Hepatic stellate cell (primary cell): ENCODE measurements around the gene ACVR1C.
A peak's percentile ranks its signal among the peaks of the same experiment; 100 is the strongest.
"Not testable (repeated sequence)": the region's sequence is repeated elsewhere in the genome, so short reads cannot be mapped to it uniquely, and the experiment has no call there.

Experiments
- DNase-seq: peaks from one replicate; pipeline ENCODE4 v3.0.0; 2011; ENCODE audit warnings: low spot score

Gene ACVR1C

DNA sequence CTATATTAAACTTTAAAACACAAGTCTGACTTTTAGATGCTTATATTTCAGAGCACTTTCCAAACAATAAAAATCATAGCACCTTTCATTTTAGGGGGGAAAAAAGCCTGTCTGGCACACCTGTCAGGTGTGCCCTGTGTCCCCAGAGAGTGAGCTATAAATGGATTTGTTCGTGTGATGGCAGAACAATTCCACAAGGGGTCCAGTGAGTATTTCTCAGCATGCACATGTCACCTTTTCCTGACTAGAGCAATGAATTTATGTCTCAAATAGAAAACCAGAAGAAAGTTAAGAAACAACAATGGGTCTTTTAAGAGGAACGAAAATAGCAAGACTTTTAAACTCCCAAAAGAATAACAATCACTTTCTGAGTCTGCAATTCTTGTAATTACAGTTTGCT is 55.9 kb downstream of the ACVR1C start:
- no peak for DNase-seq

DNA sequence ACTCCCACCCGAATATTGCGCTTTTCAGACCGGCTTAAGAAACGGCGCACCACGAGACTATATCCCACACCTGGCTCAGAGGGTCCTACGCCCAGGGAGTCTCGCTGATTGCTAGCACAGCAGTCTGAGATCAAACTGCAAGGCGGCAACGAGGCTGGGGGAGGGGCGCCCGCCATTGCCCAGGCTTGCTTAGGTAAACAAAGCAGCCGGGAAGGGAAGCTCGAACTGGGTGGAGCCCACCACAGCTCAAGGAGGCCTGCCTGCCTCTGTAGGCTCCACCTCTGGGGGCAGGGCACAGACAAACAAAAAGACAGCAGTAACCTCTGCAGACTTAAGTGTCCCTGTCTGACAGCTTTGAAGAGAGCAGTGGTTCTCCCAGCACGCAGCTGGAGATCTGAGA is 62.0 kb downstream of the ACVR1C start:
- not testable (repeated sequence) for DNase-seq

DNA sequence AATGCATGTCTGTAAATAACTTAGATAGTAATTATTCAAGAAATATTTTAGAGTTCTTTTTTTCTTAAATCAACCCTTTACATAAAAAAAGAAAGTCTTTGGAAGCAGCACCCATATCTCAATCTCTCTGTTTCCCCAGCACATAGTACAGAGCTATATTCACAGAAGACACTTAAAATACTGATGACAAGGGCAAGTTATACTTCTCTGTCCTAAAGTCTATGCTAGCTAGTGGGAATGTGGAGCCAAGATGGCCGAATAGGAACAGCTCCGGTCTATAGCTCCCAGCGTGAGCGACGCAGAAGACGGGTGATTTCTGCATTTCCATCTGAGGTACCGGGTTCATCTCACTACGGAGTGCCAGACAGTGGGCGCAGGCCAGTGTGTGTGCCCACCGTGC is 62.6 kb downstream of the ACVR1C start:
- not testable (repeated sequence) for DNase-seq

DNA sequence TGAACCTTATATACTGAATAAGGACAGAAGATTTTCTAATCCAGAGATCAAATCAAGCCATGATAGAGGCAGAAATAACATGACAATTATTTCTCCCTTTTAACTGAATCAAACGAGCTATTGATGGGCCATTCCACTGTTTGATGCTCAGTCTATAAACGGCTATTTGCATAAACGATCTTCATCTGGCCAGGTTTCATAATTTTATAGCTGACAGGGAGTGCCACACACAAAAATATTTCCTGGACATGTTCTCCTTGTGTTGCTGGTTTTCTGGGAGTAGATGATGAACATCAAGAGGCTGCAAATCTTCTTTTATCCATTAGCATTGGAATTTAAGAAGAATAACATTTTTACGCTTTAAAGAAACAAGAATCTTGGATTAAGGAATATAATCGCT is 63.1 kb downstream of the ACVR1C start:
- no peak for DNase-seq

DNA sequence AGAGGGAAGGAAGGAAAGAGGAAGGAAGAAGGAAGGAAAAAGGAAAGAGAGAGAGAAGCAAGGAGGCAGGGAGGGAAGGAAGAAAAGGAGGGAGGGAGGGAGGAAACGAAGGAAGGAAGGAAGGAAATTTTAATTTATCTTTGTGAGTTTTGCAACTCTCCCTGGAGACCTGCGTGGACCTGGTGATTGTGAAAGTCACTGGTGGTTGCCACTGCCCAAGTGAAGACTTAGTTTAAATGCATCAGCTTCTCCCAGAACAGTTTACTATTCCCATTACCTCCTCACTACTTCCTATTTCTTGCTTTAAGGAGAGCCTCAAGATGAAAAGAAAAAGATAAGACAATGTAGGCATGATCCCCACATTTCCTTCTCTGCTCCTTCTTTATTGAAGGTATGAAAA is 68.8 kb downstream of the ACVR1C start:
- no peak for DNase-seq

DNA sequence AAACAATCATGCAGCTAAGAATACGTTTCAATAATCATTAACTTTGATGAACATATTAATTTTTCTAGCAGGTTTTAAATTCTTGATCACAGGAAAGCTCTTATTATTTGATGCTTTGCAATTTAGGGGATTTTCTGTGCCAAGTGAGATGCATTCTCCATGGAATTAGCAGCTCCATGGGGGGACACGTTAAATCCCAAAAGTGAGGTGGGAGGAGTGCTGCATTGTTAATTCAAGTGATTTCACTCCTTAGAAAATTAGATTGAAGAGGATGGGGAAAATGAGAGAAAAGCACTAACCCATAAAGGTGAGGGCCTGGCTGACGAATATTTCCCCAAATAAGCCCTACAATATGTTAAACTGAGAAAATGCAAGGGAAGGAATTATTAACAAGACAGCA is 69.2 kb downstream of the ACVR1C start:
- no peak for DNase-seq

DNA sequence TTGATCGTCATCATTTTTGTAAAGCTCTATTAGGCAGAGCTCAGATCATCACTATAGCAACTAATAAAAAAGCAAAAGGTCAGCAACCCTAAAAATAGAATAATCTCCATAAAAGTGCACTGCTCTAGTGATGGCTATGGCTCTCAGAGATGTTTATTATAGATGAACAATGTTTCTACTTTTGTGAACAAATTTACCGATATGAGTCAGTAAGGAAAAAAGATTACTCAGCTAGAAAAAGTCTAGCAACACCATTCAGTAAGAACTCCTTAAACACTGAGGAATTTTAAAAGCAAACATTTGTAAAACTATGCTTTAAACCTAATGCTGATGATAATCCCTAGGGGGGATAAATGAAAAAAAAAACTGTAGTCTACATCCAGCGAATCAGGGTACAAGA is 69.6 kb downstream of the ACVR1C start:
- DNase-seq = peak; percentile 27

DNA sequence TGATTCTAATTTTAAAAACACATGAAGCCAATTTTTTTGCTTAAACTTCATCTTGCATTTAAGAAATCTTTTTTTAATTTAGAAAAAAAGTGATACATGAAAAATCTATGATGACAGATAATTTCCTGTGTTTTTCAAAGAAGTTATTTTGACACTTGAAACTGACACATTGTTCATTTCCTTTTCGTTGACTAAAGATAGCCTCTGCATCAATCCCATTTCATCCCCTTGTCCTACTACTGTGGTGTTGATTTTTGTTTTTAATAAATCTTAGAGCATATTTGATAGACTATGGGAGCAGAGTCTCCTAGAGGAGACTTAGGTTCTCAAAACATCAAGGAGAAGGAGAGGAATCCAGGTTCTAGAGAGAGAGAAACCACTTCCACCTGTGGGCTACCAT is 70.9 kb downstream of the ACVR1C start:
- no peak for DNase-seq

DNA sequence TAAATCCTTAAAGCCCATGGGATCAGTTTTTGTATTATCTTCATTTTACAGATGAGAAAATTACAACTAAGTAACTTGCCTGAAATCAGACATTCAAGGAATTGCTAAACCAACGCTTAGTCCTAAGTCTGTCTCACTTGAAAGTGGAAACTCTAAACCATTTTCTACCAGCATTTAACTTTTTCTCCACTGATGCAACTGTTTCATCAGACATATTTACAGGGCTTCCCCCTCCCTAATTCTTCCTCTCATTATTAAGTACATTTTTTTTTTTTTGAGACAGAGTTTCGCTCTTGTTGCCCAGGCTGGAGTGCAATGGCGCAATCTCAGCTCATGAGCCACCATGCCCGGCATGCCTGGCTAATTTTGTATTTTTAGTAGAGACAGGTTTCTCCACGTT is 88.6 kb downstream of the ACVR1C start:
- no peak for DNase-seq

DNA sequence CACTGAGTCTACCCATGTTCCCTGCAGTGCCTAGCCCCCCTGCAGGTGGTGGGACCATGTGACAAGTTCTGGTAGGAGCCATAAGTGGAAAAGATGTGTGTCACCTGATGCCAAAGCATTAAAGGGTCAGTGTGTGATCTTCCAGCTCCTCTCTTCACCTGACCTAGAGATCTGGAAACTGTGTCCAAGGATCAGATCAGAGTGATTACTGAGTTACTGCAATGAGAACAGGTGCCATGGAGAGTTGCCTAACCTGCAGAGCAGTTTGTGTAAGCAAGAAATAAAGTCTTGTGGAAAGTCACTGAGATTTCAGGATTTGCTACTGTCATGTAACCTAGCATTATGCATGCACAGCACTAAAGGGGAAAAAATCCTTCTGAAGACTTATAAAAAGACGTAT is 90.6 kb downstream of the ACVR1C start:
- no peak for DNase-seq

DNA sequence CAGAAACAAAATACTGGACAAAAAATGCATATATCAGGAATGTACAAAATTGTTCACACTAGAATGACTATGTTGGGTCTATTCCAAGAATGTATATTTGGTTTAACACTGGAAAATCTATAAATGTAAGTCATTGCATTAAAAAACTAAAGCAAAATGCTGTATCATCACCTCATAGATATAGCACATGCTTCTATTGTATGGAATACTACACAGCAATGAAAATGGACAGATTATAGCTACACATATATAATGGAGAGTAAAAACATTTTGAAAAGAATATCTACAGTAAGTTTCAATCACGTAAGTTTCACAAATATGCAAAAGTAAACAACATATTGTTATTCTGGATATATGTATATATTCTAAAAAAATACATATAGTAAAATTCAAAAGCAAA is 91.8 kb downstream of the ACVR1C start:
- no peak for DNase-seq

DNA sequence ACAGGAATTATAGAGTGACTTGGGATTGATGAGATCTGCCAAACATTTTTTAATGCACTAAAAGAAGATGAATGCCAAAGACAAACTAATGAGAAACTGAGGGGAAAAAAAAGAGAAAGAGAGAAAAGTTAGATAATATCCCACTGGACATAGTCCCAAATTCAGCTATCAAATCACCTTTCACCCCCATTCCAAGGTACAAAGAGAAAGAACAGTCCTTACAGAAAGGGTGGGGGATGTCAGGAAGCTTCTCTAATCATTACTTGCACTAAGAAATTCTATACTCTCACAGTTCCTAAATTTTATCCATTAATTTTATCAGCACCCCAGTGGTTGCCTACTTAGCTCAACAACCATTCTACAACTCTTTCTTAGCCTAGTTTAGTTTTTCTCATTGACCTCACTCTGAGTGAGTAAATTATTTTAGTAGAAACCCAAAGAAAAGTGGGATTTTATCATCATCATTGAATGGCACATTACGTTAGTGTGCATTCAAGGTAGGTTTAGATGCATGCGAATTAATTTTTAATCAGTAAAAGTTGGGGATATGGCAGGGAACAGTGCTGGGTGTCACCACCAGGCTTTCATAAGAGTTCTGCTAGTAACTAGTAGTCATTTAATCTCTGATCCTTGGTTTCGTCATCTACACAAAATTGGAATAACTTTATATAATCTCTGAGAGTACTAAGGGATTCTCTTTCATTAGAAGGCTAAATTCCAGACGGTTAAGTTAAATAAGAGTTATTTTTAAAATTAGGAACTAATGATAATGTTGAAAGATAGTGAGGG is 99.5 kb downstream of the ACVR1C start:
- DNase-seq = no peak

DNA sequence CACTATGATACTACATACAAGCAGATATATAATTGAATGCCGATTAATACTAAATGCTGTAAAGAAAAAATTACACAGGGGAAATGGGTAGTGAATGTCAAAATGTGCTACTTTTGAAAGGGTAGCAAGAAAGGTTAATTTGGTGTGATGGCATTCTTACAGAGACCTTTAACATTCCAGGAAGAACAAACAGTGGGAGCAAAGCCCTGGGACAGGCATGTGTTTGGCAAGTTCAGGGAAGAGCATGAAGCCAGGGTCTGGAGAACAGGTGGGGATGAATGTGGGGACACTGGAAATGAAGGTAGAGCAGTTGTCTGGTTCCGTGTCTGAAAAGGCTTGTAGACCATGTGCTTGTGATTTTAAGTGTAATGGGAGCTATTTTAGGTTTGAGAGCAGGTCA is 102.6 kb downstream of the ACVR1C start:
- no peak for DNase-seq

DNA sequence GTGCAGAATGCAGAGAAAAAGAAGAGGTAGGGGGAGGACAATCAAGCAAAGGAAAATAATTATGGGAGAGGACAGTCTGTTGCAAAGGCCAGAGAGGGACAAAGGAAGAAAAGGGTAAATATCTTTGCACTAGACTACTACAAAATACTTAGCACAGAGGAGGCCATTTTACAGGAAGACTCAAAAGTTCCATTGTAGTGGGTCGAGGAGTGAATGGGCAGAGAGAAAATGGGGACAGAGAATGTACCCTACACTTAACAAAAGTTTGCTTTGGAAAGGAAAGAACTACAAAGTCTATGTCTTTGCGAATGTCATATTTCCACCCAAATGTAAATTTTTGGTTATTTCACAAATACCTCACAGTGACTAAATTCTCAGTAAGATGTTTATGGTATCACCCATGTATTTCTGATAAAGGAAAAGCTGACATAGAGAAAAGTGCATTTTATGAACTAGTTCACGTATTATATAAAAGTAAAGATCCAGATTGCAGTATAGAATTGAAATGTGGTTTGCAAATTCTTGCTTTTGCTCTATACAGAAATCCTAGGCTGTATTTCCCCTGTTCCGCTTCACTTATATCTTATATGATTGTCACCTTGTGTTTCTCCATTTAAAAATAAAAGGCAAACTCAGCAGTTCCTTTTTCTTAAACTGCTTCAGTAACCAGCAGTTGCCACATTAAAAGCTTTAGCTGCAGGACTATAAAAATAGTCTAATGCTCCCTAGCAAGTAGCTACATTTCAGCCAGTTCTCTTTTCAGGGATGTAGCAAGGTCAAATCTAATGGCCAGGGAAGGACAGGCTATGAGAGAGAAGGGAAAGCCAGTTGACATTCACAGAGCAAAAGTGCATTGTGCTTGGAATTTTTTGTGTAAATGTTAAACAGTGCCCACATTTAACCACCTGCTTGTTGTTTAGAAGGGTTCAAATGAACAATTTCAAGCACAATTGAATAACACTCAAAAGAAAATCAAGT is 105.1 kb downstream of the ACVR1C start:
- DNase-seq = no peak

DNA sequence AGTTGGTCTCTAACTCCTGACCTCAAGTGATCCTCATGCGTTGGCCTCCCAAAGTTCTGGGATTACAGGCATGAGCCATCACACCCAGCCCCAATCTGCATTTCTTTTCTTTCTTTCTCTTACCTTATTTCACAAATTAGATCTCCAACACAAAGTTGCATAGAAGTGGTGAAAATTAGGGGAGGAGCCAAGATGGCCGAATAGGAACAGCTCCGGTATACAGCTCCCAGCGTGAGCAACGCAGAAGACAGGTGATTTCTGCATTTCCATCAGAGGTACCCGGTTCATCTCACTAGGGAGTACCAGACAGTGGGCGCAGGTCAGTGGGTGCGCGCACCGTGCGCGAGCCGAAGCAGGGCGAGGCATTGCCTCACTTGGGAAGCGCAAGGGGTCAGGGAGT is 113.7 kb downstream of the ACVR1C start:
- DNase-seq = not testable (repeated sequence)

DNA sequence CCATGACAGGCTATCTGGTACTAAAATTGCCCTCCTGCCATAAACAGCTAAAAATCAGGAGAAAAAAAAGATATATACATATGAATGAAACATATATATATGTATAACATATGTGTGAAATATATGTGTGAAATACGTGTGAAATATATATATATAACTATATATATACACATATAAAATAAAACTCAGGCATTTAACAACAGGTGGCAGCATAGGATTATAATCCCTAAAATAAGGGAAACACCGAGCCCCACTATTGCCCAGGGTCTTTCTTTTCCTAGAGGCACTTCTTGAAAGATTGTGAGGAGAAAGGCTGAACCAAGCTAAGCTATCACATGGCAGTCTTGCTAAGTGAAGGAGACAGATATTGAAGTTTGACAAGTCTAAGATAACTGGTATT is 118.9 kb downstream of the ACVR1C start:
- DNase-seq = no peak

DNA sequence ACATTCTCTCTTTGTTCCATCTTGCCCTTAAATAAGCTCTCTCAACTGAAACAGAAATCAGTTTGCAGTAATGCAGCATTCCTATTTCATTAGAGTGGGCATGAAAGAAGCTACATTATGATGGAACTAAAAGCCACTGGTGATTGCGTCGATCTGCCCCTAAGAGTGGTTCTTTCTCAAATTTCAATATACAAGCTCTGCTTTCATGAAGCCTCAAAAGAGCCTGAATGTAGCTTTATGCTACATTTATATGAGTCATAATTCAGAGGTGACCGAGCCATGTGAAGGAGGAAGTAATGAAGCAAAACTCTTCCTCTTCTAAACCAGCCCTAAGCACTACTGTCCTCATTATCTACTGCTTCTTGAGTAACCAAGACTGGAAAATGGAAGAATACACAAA is 120.0 kb downstream of the ACVR1C start:
- no peak for DNase-seq

DNA sequence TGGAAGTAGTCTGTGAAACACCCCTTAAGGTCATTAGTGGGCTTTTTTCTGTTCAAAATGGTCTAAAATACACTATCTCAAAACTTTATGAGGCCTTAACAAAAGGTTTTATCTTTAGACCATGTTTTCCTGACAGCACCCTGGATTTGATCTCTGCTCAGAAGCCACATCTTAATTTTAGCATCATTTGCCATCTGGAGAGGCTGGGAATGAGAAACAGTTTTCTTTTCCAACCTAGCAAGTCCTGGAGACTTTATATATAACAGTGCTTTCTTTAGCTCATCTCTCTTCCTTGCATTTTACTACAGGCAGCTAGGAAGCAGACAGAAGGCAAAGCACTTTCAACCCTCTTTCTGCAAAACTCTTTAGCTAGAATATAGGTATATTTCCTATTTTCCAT is 122.1 kb downstream of the ACVR1C start:
- DNase-seq = no peak

DNA sequence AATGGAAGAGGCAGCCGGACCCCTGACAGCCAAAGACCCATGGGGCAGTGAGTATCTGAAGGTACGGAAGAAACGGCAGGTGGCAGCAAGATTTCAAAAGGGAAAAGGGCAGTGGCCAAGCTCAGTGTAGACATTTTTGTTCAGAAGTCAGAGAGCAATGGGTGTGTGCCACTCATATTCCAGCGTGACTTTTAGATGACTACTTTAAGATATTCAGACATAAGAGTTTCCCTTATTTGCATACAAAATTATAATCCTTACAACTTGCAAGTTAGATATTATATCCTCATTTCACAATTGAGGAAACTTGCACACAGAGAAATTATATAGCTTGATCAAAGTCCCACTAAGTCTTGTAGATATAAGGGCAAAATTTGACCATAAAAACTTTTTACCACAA is 124.0 kb downstream of the ACVR1C start:
- no peak for DNase-seq

DNA sequence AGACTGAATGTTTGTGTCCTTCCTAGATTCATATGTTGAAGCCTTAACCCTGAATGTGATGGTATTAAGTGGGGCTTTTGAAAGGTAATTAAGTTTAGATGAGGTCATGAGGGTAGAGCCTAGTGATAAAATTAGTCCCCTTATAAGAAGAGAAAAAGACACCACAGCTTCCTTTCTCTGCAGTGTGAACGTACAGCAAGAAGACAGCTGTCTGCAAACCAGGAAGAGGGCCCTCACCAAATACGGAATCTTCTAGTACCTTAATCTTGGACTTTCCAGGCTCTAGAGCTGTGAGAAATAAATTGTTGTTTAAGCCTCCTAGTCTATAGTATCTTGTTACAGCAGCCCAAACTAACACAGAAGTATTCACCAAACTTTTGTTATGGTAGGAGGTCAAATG is 127.6 kb downstream of the ACVR1C start:
- DNase-seq = no peak

DNA sequence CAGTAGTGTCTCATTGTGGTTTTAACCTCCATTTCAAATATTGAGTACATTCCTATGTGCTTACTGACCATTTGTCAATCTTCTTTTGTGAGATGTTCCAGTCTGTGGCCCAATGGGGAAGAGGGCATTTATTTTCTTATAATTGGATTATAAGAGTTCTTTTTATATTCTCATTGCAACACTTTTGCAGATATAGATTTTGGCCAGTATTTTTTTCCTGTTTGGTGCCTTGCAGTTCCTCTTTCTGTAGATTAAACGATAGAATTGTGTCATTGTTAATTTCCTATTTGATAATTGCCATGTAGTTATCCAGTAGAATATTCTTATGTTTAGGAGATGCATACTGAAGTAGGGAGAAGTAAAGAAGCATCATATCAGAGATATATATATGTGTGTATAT is 128.3 kb downstream of the ACVR1C start:
- DNase-seq = no peak

DNA sequence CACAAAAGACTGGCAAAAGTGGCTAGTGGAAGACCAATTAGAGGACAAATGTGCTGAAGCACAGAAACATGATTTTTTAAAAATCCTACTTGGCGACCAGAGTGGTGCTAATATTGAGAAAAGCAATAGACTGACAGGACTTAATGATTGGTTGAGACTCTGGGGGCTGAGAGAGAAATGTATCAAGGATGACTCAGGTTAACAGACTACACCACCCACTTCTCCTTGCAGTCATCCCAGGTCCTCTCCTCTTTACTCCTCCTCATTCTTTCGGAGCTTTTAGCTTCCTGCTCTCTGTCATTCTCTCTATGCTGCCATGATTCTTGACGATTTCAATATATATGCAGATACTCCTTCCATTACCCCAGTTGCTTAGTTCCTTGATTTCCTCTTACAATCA is 130.2 kb downstream of the ACVR1C start:
- DNase-seq = no peak

DNA sequence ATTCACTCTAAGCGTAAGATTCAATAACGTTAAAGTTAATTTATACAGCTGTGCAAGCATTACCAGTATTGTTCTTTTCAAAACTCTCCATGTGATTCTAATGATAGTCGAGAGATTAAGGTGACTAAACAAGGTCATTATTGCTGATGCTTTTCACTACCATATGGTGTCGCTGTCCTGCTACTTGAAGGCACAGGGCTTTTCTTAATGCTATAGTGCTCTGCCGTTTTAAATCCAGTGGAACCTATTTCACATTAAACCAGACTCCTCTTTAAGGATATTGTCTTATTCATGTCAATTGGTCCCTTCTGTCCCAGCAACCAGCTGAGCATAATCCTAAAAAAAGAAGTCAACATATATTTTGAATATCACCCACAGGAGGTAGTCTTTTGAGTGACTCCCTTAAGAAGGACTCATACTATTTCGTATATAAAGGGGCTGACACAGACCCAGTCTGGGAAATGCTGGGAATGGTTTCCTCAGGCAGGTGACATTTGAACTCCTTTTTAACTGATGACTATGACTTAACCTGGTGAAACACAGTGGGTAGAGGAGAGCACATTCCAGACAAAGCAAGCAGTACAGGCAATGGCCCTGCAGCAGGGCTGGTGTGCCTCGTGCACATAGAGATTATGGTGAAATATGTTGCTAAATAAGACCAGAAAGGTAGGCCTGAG is 130.9 kb downstream of the ACVR1C start:
- DNase-seq = peak; percentile 15
